GM23248 (cell line): ENCODE results near the gene PRR36. TPM values are rescaled to one million over a fixed set of nuclear protein-coding genes. Genes with fewer than 3 reads are reported as not detected.

Experiments
- DNase-seq: peaks from one replicate; pipeline ENCODE4 v3.0.0-alpha.2; 2015
- H2AFZ ChIP-seq: fragments of 200-600 bp; sonication (generic); 2 replicates; pipeline ENCODE4 v1.6.1; 2016; ENCODE audit warnings: antibody characterized with exemption
- H3F3A ChIP-seq: fragments of 200-600 bp; sonication (generic); 2 replicates; pipeline ENCODE4 v1.6.1; 2016; ENCODE audit warnings: mild to moderate bottlenecking, antibody characterized with exemption, mixed run types; ENCODE audit not compliant: insufficient read depth
- H3K27ac ChIP-seq: fragments of 200-600 bp; sonication (generic); 2 replicates; pipeline ENCODE4 v1.5.1; 2016; ENCODE audit warnings: mild to moderate bottlenecking
- H3K27me3 ChIP-seq: fragments of 200-600 bp; sonication (generic); replicated peaks from 2 replicates; pipeline ENCODE4 v1.6.1; 2016; ENCODE audit warnings: mild to moderate bottlenecking; ENCODE audit not compliant: insufficient read depth
- H3K36me3 ChIP-seq: fragments of 200-600 bp; sonication (generic); 2 replicates; pipeline ENCODE4 v1.6.1; 2016; ENCODE audit warnings: low read depth, mild to moderate bottlenecking
- H3K4me1 ChIP-seq: fragments of 200-600 bp; sonication (generic); 2 replicates; pipeline ENCODE4 v1.6.1; 2016; ENCODE audit warnings: mild to moderate bottlenecking; ENCODE audit not compliant: insufficient read depth
- H3K4me2 ChIP-seq: fragments of 200-600 bp; sonication (generic); one replicate; pipeline ENCODE4 v1.6.1; 2016; ENCODE audit warnings: mild to moderate bottlenecking; ENCODE audit not compliant: unreplicated experiment
- H3K4me3 ChIP-seq: fragments of 200-600 bp; sonication (generic); 2 replicates; pipeline ENCODE4 v1.5.1; 2016; ENCODE audit warnings: mild to moderate bottlenecking
- H3K79me2 ChIP-seq: fragments of 200-600 bp; sonication (generic); 2 replicates; pipeline ENCODE4 v1.6.1; 2016; ENCODE audit warnings: mild to moderate bottlenecking; ENCODE audit not compliant: insufficient read depth
- H3K9ac ChIP-seq: fragments of 200-600 bp; sonication (generic); 2 replicates; pipeline ENCODE4 v1.6.1; 2016; ENCODE audit warnings: mild to moderate bottlenecking
- H3K9me2 ChIP-seq: fragments of 200-600 bp; sonication (generic); 2 replicates; pipeline ENCODE4 v1.6.1; 2016; ENCODE audit warnings: mixed run types, mild to moderate bottlenecking, moderate library complexity; ENCODE audit not compliant: insufficient read depth
- H3K9me3 ChIP-seq: fragments of 200-600 bp; sonication (generic); one replicate; pipeline ENCODE4 v1.6.1; 2017; ENCODE audit warnings: low read depth
- H4K20me1 ChIP-seq: fragments of 200-600 bp; sonication (generic); 2 replicates; pipeline ENCODE4 v1.6.0; 2016; ENCODE audit not compliant: insufficient read depth
- EZH2 ChIP-seq: fragments of 200-600 bp; sonication (generic); IDR thresholded peaks from 2 replicates; pipeline ENCODE4 v1.6.1; 2018; ENCODE audit warnings: antibody characterized with exemption, mild to moderate bottlenecking; ENCODE audit not compliant: insufficient read depth, poor library complexity, severe bottlenecking
- EZH2phosphoT487 ChIP-seq: fragments of 200-600 bp; sonication (generic); IDR thresholded peaks from 2 replicates; pipeline ENCODE4 v1.6.1; 2018; ENCODE audit warnings: antibody characterized with exemption, moderate library complexity, mild to moderate bottlenecking, low read depth; ENCODE audit not compliant: insufficient read depth
- WGBS, 2 experiments: methylation state at CpG; one replicate each; pipeline ENCODE4 v1.1.6; 2015 to 2017; ENCODE audit warnings: low lambda C conversion rate in 2 of 2, low coverage in 1 of 2; ENCODE audit errors: missing lambda C conversion rate in 2 of 2; 5-methylcytosine and 5-hydroxymethylcytosine counted together
- in situ Hi-C: fragments of 300-500 bp; cut with MboI; formaldehyde crosslinking; loops from 2 replicates; pipeline ENCODE4 v1.15.0; 2020
- polyA plus RNA-seq: library from polyadenylated mRNA; unstranded; fragments of >200 nt; fragmentation: Nextera tagmentation; extraction: Ambion mirVana; gene quantifications from 2 replicates; pipeline ENCODE4 v1.2.1, GENCODE V29; 2016
- total RNA-seq: library from RNA; depleted of rRNA; stranded (reverse); fragments of >200 nt; shearing (Covaris generic); gene quantifications from 2 replicates; pipeline ENCODE4 v1.2.3, GENCODE V29; 2014

The PRR36 gene
- total and polyA plus RNA-seq, 2 experiments from 2014 or later: not detected

DNA sequence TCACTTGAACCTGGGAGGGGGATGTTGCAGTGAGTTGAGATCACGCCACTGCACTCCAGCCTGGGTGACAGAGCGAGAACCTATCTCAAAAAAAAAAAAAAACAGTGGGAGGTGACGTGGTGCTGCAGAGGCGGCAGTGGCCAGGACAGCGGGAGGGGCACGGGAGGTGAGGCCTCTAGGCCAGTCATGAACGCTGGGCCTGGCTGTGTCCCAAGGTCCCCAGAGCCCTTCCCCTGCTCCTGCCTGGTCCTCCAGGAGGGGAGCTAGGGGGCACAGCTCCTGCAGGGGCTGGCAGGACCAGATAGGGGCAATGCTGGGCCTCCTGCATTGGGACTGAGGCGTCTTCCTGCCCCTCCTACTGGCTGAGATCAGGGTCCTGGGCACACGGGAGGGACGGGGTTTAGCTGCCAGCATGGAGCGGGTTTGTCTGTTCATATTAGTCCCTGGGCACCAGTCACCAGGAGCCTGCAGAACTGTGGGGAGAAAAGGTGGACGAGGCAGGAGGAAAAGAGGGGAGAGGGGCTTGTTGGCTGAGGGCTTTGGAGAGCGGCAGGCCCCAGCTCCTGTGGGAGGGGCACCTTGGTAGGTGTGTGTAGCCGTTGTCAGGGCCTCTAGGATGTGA lies 34.0 kb upstream of the PRR36 start:
- Histone ChIP-seq H3K79me2 (peaks cover 48% of the 10 kb centered on the region), H3K4me3 (no peak overlapping the region), H3K4me2 (no peak overlapping the region), H3K9me2 (no peaks in the 10 kb centered on the region), H2AFZ (no peak overlapping the region), H3K9ac (no peak overlapping the region), H4K20me1 (no peaks in the 10 kb centered on the region; the same call in 1 of the 2 replicates), H3K27ac (no peak overlapping the region), H3F3A (no peaks in the 10 kb centered on the region), H3K36me3 (no peaks in the 10 kb centered on the region; the same call in 1 of the 2 replicates), H3K9me3 (no peaks in the 10 kb centered on the region), H3K27me3 (no peaks in the 10 kb centered on the region), H3K4me1 (peaks cover 7% of the 10 kb centered on the region)
- no peak for TF ChIP-seq EZH2
- no peak for TF ChIP-seq EZH2phosphoT487
- no peak for DNase-seq
- 81 to 82% methylated on average over 13 to 14 of the region's 14 CpGs for WGBS, 2 experiments
- in situ Hi-C loops: no loop called here

DNA sequence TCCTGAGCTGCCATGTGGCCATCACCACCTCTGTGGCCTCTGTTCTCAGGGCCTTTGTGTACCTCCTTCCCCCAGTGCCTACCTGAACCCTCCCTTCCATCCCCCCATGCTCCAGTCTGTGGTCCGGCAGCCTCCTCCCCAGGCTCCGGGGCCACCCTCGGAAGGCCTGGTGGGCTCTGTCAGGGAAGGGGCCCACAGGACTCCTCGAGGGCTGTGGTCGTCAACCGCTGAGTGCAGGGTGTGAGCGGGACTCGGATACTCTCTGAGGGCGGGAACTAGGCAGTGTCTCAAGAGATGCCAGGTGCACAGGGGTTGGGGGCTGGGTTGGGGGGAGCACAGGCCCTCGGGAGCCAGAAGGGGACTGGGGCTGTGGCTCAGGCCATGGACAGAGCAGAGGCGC lies 33.4 kb upstream of the PRR36 start:
- Histone ChIP-seq H3K27ac (no peak overlapping the region), H3K4me2 (no peak overlapping the region), H2AFZ (no peak overlapping the region), H3K4me3 (no peak overlapping the region), H4K20me1 (no peaks in the 10 kb centered on the region; the same call in 1 of the 2 replicates), H3K9me2 (no peaks in the 10 kb centered on the region), H3K27me3 (no peaks in the 10 kb centered on the region), H3K36me3 (no peaks in the 10 kb centered on the region), H3K9me3 (no peaks in the 10 kb centered on the region), H3F3A (no peaks in the 10 kb centered on the region), H3K4me1 (peaks cover 7% of the 10 kb centered on the region), H3K9ac (no peak overlapping the region), H3K79me2 (peaks cover 48% of the 10 kb centered on the region)
- in situ Hi-C loops: no loop called here
- 83 to 89% methylated on average over 11 of the region's 11 CpGs for WGBS, 2 experiments
- TF ChIP-seq EZH2phosphoT487 (no peak), EZH2 (no peak)
- no peak for DNase-seq

DNA sequence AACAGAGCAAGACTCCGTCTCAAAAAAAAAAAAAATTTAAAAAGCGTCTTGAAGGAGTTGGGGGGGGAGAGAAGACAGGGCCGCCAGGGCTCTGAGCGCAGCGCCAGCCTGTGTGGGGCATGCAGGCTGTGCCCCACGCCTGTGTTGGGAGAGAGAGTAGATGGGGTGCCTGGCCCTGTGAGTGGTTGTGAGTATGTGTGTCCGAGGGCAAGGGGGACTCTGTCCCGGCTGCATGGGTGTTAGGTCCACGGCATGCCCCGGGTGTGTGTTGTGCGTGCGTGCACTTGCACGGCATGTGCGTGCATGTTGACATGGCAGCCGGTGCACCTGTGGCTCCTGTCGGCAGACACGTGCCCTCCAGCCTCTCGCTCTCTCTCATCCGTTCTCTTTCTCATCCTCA lies 32.9 kb upstream of the PRR36 start:
- H3K9ac ChIP-seq: no peak overlapping the region
- H3K27me3 ChIP-seq: no peaks in the 10 kb centered on the region
- no peaks in the 10 kb centered on the region for H3K36me3 ChIP-seq
- no peaks in the 10 kb centered on the region for H3F3A ChIP-seq
- no peak overlapping the region for H3K4me2 ChIP-seq
- H3K4me3 ChIP-seq: no peak overlapping the region
- peaks cover 10% of the 10 kb centered on the region for H3K4me1 ChIP-seq
- H2AFZ ChIP-seq: no peak overlapping the region
- H4K20me1 ChIP-seq: no peaks in the 10 kb centered on the region; the same call in 1 of the 2 replicates
- peaks cover 52% of the 10 kb centered on the region for H3K79me2 ChIP-seq
- no peaks in the 10 kb centered on the region for H3K9me3 ChIP-seq
- in situ Hi-C loops: no loop called here
- no peak overlapping the region for H3K27ac ChIP-seq
- H3K9me2 ChIP-seq: no peaks in the 10 kb centered on the region
- no peak for DNase-seq
- TF ChIP-seq EZH2: no peak
- TF ChIP-seq EZH2phosphoT487: no peak
- WGBS, 2 experiments: 92 to 93% methylated on average over 19 of the region's 19 CpGs

- no peak for TF ChIP-seq EZH2phosphoT487
- TF ChIP-seq EZH2: no peak
- no peak overlapping the region for H3K4me2 ChIP-seq
These were observed 31.7 kb upstream of the PRR36 start for GRCh38 chr19:7905859-7906258.

GRCh38 chr19:7905268-7905667 lies 31.1 kb upstream of the PRR36 start:
- Histone ChIP-seq H3K27ac (no peak overlapping the region), H2AFZ (no peak overlapping the region), H3K4me1 (peaks cover 10% of the 10 kb centered on the region), H3K36me3 (no peaks in the 10 kb centered on the region), H3K27me3 (no peaks in the 10 kb centered on the region), H4K20me1 (no peaks in the 10 kb centered on the region; the same call in 1 of the 2 replicates), H3K4me3 (peak overlapping the region; percentile 83), H3K79me2 (peaks cover 56% of the 10 kb centered on the region), H3K9ac (peak overlapping the region; percentile 89), H3F3A (no peaks in the 10 kb centered on the region), H3K4me2 (peak overlapping the region; percentile 90), H3K9me2 (no peaks in the 10 kb centered on the region), H3K9me3 (no peaks in the 10 kb centered on the region)
- DNase-seq: no peak
- in situ Hi-C loops: no loop called here
- 70 to 71% methylated on average over 9 to 10 of the region's 10 CpGs for WGBS, 2 experiments
- TF ChIP-seq EZH2: no peak
- TF ChIP-seq EZH2phosphoT487: no peak

More at GRCh38 chr19:7905859-7906258, 31.7 kb upstream of the PRR36 start:
- peak overlapping the region; percentile 89; the same call in 1 of the 2 replicates for H3K9ac ChIP-seq
- no peak overlapping the region for H2AFZ ChIP-seq
- no peaks in the 10 kb centered on the region for H3K9me3 ChIP-seq
- WGBS, 2 experiments: 90% methylated on average over 6 to 10 of the region's 10 CpGs
- H3K4me3 ChIP-seq: no peak overlapping the region
- in situ Hi-C loops: no loop called here
- no peaks in the 10 kb centered on the region for H3F3A ChIP-seq
- no peak overlapping the region for H3K27ac ChIP-seq
- H3K27me3 ChIP-seq: no peaks in the 10 kb centered on the region
- H3K36me3 ChIP-seq: no peaks in the 10 kb centered on the region
- peaks cover 10% of the 10 kb centered on the region for H3K4me1 ChIP-seq
- H4K20me1 ChIP-seq: no peaks in the 10 kb centered on the region; the same call in 1 of the 2 replicates
- no peak for DNase-seq
- H3K79me2 ChIP-seq: peaks cover 56% of the 10 kb centered on the region
- no peaks in the 10 kb centered on the region for H3K9me2 ChIP-seq
